ENCODE data around the gene NFKBIE.

NFKBIE gene

GRCh38 chr6:44272999-44273566 lies 7.7 kb upstream of the NFKBIE start:
- Histone ChIP-seq H3K9me2 (ENCODE audit: low read depth, low read length) (no peaks in the 10 kb centered on the region), H3K79me2 (ENCODE audit: insufficient read depth, low read length) (no peaks in the 10 kb centered on the region), H4K20me1 (ENCODE audit: insufficient read depth, low read length) (no peaks in the 10 kb centered on the region), H3K27me3 (ENCODE audit: insufficient read depth, low read length) (peaks cover 6% of the 10 kb centered on the region; the same call in 1 of the 2 replicates), H3K36me3 (ENCODE audit: insufficient read depth, low read length) (no peaks in the 10 kb centered on the region), H3K27ac (ENCODE audit: low read depth, low read length, poor library complexity, severe bottlenecking) (no peak overlapping the region), H3F3A (ENCODE audit: insufficient read depth, low read length) (no peaks in the 10 kb centered on the region), H3K9ac (ENCODE audit: low read length) (no peak overlapping the region), H2AFZ (ENCODE audit: low read length) (no peak overlapping the region), H3K4me3 (ENCODE audit: low read depth, low read length, poor library complexity, severe bottlenecking) (no peak overlapping the region), H3K4me2 (ENCODE audit: low read length) (no peak overlapping the region), H3K4me1 (ENCODE audit: insufficient read depth, low read length, severe bottlenecking) (no peaks in the 10 kb centered on the region), H3K9me3 (ENCODE audit: low read length) (no peaks in the 10 kb centered on the region)
- no peak for TF ChIP-seq CTCF (IDR thresholded peaks at IDR 0.05; ENCODE audit: low read length)

GRCh38 chr6:44272529-44272928 lies 7.2 kb upstream of the NFKBIE start:
- no peaks in the 10 kb centered on the region for H4K20me1 ChIP-seq (ENCODE audit: insufficient read depth, low read length)
- peaks cover 6% of the 10 kb centered on the region; the same call in 1 of the 2 replicates for H3K27me3 ChIP-seq (ENCODE audit: insufficient read depth, low read length)
- no peaks in the 10 kb centered on the region for H3K36me3 ChIP-seq (ENCODE audit: insufficient read depth, low read length)
- no peak overlapping the region for H3K27ac ChIP-seq (ENCODE audit: low read depth, low read length, poor library complexity, severe bottlenecking)
- TF ChIP-seq CTCF (IDR thresholded peaks at IDR 0.05; ENCODE audit: low read length) (no peak), EZH2 (IDR thresholded peaks at IDR 0.05; ENCODE audit: borderline replicate concordance, low read length) (no peak)
- H3K79me2 ChIP-seq (ENCODE audit: insufficient read depth, low read length) = no peaks in the 10 kb centered on the region
- H3K9ac ChIP-seq (ENCODE audit: low read length) = no peak overlapping the region
- no peak overlapping the region for H3K4me2 ChIP-seq (ENCODE audit: low read length)
- H3K4me1 ChIP-seq (ENCODE audit: insufficient read depth, low read length, severe bottlenecking) = no peaks in the 10 kb centered on the region
- H3K4me3 ChIP-seq (ENCODE audit: low read depth, low read length, poor library complexity, severe bottlenecking) = no peak overlapping the region
- no peaks in the 10 kb centered on the region for H3F3A ChIP-seq (ENCODE audit: insufficient read depth, low read length)
- no peaks in the 10 kb centered on the region for H3K9me2 ChIP-seq (ENCODE audit: low read depth, low read length)
- no peaks in the 10 kb centered on the region for H3K9me3 ChIP-seq (ENCODE audit: low read length)
- H2AFZ ChIP-seq (ENCODE audit: low read length) = no peak overlapping the region

GRCh38 chr6:44271914-44272313 lies 6.6 kb upstream of the NFKBIE start:
- no peak overlapping the region for H3K4me3 ChIP-seq (ENCODE audit: low read depth, low read length, poor library complexity, severe bottlenecking)

More at GRCh38 chr6:44271914-44272313, 6.6 kb upstream of the NFKBIE start:
- no peaks in the 10 kb centered on the region for H3K9me2 ChIP-seq (ENCODE audit: low read depth, low read length)
- no peak overlapping the region for H3K27ac ChIP-seq (ENCODE audit: low read depth, low read length, poor library complexity, severe bottlenecking)
- no peaks in the 10 kb centered on the region for H3K9me3 ChIP-seq (ENCODE audit: low read length)
- no peak overlapping the region for H3K9ac ChIP-seq (ENCODE audit: low read length)
- peaks cover 6% of the 10 kb centered on the region; the same call in 1 of the 2 replicates for H3K27me3 ChIP-seq (ENCODE audit: insufficient read depth, low read length)
- no peak overlapping the region for H3K4me2 ChIP-seq (ENCODE audit: low read length)
- H3K36me3 ChIP-seq (ENCODE audit: insufficient read depth, low read length) = no peaks in the 10 kb centered on the region
- H3K4me1 ChIP-seq (ENCODE audit: insufficient read depth, low read length, severe bottlenecking) = no peaks in the 10 kb centered on the region
- TF ChIP-seq CTCF (IDR thresholded peaks at IDR 0.05; ENCODE audit: low read length) (no peak), EZH2 (IDR thresholded peaks at IDR 0.05; ENCODE audit: borderline replicate concordance, low read length) (no peak)
- H2AFZ ChIP-seq (ENCODE audit: low read length) = no peak overlapping the region
- H3F3A ChIP-seq (ENCODE audit: insufficient read depth, low read length) = no peaks in the 10 kb centered on the region
- H4K20me1 ChIP-seq (ENCODE audit: insufficient read depth, low read length) = no peaks in the 10 kb centered on the region
- H3K79me2 ChIP-seq (ENCODE audit: insufficient read depth, low read length) = no peaks in the 10 kb centered on the region

All from OCI-LY1 (cell line).